Stimulated activated CD8-positive, alpha-beta memory T cell treated with anti-CD3 and anti-CD28 coated beads, Interleukin-2, amount 100 ng/mL, for 48 hours (primary cell): Measurements from ENCODE around the gene E2F7.

Experiments used
- DNase-seq, 2 donors: peaks; one replicate each; pipeline ENCODE4 v3.0.0-alpha.2; 2020; ENCODE audit warnings: low read depth in 2 of 2

The E2F7 gene

DNA sequence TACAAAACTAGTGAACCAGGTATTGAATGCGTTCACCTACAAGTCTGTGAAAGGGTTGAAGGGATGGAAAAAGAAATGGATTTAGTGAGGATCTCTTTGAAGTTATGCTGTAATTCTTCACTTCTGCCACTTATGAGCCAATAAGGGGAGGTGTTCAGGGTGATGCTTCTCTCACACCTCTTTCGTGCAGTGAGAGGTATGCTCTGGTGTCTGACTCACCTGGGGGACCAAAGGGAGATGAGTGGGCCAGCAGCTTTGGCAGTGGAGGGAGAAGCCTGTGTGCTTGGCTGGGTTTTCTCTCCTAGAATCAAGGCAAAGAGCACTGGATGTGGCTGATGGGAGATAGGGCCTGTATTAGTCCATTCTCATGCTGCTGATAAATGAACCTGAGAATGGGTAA lies 45.4 kb downstream of the E2F7 start:
- DNase-seq: no peak

DNA sequence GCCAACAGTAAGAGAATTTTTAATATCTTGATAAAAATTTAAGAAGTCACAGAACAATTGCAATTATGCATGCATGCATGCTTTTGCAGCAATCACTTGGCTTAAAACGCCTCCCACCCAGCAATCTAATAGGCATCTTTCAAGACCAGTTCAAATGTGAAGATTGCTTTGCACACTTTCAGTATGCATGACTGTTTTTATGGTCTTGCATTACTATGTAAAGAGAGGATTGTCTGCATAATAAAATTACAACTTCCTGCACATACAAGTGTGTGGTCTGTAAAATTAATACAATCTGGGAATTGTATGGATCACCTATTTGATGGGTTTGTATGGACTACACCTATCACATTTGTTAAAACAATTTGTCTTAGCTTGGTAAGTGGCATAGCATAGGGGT lies 48.8 kb downstream of the E2F7 start:
- no peak for DNase-seq

DNA sequence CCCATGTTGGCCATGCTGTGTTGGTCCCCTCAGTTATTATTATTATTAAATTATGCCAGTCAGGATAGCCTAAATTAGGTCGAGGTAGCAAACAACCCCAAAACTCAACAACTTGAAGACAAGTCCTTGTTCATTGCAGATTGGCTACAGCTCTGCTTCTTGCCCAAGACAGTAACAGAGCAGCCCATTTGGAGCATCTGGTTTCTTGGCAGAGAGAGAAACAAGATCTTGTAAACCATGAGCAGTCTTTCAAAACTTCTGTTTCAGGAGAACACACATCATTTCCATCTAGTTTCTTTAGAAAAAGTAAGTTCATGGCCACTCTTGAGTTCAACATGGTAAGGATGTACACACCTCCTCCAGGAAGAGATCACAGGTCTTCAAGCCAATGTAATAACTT lies 52.3 kb downstream of the E2F7 start:
- DNase-seq: no peak

DNA sequence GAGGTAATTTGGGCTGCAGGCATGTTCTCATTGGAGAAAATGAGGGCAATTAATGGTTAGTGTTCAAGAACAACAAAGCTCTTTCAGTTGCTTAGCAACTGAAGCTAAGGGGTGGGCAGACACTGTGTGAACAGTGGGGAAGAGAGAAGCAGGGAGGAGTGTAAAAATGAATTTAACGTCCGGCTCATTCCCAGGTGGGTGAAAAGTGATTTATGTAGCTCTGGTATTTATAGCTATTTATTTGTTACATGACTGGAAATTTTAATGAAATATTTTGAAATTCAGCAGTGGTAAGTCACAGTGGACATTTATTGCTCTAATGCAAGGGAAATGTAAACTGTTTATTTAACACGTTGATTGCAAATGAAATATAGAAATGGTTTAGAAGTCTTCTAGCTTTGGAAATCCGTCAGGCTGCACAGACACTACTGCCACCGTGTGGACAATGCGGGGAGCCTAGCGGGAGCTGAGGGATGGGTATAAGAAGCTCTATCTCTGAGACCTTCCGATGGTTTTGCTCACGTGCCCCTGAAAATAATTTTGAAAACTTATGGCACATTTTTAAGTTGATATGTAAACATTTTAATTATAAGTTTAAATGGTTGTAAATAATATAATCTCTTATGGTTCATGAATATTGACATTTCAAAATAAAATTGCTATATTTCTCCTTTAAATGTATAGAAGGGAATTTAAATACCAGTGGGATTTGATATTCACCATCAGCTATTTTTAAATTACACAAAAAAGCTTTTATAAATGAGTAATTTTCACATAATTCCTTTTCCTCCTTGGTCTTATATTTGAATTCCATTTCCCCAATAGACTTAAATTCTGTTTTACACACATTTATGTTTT lies 54.4 kb downstream of the E2F7 start:
- peak; percentile 49 to 55 for DNase-seq

DNA sequence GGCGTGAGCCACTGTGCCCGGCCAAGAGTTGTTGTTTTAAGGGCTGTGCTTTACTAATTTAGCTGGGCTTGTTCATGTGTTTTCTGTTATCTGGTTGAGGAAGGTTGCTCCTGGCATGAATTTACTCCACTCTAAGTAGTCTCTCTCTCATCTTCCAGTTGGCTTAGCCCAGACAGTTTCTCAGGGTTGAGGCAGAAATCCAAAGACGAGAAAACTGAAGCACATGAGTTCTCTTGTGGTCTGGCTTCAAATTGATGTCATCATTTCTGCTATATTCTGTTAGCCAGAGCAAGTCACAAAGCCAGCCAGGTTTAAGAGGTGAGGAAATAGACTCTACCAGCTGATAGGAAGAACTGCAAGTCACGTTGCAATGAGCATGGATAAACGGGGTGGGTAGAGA lies 57.9 kb downstream of the E2F7 start:
- no peak for DNase-seq

DNA sequence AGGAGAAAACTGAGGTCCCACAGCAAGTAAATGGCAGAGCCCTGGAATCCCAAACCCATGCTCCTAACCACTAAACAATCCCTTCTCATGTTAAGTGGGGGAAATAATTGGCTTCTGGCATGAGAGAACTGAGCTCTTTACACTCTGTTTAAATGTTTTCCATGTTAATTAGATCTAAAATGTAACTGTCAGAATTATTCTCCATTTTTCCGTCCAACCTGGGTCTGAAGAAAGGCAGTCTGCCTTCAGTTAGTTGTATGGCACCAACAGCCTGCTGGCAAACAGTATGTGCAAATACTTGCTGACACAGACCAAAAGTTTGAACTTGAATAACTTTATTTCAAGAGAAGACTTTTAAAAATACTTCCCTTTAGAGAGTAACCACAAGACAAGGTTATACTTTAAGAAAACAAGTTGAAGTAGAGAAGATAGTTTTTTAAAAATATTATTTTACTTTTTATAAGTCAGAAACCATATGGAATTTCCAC lies 59.7 kb downstream of the E2F7 start:
- no peak for DNase-seq

DNA sequence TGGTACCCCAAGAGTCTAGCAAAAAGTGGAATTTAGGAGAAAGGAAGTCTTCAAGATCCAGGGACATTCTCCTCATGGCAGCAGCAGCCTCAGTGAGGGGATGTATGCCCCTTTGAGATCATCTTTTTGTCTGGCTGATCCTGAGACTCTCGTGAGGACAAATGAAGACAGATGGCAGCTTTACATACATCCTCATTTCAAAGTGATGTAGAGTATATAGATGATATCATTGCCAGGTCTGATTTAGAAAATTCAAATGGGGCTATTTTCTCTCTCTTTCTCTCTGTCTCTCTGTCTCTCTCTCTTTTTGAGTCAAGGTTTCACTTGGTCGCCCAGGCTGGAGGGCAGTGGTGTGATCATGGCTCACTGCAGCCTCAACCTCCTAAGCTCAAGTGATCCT lies 61.5 kb downstream of the E2F7 start:
- DNase-seq: no peak

DNA sequence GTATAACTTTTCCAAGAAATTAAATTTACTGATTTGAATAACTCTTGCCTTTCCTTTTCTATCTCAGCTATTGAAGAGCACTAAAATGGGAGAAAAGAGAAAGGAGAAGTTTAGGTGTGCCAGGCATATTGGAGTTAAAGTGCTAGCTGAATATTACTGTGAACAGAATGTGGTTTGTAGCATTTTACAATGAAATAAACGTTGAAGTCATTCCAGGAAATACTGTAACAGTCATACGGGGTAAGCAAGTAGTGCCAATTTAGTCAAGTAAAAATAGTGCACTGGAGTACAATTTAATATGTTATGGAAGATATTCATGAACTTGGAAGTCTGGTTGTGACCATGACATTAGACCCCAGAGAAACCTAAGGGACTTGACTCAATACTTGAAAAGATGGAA lies 62.1 kb downstream of the E2F7 start:
- no peak for DNase-seq

DNA sequence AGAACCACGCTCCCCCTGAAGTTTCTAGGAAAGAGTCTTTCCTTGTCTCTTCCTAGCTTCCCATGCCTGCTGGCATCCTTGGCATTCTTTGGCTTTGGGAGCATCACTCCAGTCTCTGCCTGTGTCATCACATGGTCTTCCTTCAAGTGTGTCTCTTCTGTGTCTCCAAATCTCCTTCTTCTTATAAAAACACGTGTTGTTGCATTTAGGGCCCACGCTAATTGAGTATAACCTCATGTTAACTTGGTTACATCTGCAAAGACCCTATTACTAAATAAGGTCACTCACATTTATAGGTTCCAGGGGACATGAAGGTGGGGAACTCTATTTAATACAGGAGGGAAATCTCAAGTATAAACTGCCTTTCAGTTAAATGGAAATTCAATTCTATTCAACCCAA lies 63.0 kb downstream of the E2F7 start:
- DNase-seq: no peak

DNA sequence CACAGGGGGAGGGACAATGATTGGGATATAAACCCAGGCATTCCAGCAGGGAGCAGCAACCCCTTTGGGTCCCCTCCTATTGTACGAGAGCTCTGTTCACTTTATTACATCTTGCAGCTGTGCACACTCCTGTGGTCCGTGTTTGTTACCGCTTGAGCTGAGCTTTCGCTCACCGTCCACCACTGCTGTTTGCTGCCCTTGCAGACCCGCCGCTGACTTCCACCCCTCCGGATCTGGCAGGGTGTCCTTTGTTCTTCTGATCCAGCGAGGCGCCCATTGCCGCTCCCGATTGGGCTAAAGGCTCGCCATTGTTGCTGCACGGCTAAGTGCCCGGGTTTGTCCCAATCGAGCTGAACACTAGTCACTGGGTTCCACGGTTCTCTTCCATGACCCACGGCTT lies 64.1 kb downstream of the E2F7 start:
- DNase-seq: no peak

DNA sequence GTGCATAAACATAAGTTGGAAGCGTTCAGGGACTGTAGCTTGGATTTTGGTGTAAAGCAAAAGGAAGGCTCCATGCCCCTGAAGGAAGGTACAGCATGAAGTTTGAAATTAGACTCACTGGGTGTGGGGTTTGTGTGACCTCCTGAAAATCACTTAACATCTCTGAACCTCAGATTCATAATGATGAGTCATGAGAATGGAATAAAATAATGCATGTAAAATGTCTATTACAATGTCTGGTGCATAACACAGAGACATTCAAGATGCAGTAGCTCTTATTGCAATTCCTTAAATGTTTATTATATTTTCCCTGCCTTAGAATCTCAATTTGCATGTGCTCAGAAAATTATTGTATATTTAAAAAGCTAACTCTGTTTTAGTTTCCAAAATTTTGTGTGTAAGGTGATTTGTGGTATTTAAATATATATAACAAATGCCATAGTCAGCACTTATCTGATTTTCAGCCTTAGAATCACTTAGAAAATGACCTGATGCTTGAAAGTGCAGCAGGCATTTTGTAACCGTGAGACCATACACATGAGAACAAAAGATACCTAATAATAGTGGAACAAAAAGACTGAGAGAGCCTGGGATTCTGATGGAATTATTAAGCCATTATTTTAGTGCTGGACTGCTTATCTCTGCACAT lies 66.3 kb downstream of the E2F7 start:
- no peak for DNase-seq

DNA sequence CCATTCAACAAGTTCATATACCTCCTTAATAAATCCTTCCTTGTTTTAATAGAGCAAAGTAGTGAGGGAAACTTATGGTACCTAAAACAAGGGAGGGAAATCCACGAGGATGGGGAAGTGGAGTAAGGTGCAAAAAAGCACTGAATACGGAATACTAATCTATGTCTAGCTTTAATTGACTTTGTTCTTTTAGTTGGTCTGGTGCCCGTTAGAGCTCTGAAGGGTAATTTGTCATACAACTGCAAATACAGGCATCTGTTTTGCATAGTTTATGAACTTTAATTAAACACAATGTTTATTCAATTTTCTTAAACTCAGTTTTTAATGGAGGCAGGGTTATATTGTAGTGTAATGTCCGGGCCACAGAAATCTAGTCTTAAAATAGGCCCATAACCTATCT lies 67.0 kb downstream of the E2F7 start:
- DNase-seq: no peak

DNA sequence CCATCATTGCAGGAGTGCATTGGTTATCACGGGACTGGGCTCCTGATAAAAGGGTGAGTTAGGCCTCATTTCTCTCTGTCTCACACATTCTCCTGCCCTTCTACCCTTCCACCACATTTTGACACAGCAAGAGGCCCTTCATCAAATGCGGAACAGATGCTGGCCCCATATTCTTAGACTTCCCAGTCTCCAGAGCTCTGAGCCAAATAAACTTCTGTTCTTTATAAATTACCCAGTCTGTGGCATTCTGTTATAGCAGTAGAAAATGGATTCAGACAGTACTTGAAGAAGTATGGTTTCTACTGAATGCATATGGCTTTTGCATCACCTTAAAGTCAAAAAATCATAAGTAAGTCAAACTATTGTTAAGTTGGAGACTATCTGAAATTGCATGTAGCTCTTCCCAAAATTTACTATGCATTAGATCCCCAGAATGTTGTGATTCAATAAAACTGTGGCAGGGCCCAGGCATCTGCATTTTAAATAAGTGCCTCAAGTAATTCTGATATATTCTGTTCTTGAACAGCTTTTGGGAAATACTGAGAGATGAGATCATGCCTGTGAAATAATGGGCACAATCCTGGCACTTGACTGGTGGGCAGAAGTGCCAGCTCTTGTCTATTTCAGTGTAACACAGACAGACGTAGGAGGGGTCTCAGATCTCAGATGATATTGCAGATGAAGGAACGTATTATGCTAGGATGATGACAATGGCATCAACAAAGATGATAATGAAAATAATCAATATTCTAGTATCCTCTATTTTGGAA lies 68.2 kb downstream of the E2F7 start:
- no peak for DNase-seq

DNA sequence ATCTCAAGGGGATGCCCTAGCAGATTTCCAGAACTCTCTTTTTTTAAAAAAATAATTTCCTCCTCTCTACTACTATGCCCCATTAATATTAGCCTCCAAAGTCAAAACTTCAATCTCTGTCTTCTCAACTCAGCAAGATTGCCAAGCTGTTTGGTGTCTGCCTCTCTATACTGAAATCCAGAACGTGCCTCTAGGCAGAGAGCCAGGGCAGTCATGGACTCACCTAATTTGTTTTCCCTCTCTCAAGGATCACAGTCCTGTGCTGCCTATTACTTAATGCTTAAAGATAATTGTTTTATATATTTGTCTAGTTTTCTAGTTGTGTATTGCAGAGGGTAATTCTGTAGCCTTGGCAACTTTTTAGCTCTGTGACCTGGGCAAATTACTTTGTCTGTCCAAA lies 74.7 kb downstream of the E2F7 start:
- DNase-seq: no peak

DNA sequence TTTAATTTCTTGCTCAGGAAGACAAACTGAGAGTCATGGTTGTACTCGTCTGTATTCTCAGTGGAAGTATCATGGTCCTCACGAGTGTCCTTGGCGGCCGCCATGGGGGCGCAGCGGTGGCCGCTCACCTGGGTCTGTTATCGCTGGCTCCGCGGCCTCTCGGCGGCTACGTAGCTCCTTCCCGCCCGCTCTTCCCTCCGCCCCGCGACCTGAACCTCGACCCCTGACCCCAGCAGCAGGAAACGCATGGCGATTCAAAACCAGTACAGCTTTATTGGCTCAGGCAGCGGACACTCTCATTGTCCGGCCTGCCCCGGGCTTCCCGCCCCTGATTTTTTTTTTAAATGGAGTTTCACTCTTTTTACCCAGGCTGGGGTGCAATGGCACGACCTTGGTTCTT lies 80.8 kb downstream of the E2F7 start:
- DNase-seq: no peak

DNA sequence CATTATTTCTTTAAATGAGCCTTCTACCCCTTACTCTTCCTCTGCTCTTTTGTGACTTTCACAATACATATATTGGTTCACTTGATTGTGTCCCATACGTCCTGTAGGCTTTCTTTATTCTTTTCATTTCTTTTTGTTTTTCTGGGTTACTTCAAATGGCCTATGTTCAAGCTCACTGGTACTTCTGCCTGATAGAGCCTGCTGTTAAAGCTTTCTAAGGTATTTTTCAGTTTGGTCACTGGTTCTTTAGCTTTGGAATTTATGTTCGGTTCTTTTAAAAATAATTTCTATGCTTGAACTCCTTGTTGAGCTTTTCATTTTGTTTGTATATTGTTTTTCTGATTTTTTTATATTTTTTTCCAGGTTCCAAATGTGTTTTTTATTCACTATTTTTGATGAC lies 81.9 kb downstream of the E2F7 start:
- no peak for DNase-seq

DNA sequence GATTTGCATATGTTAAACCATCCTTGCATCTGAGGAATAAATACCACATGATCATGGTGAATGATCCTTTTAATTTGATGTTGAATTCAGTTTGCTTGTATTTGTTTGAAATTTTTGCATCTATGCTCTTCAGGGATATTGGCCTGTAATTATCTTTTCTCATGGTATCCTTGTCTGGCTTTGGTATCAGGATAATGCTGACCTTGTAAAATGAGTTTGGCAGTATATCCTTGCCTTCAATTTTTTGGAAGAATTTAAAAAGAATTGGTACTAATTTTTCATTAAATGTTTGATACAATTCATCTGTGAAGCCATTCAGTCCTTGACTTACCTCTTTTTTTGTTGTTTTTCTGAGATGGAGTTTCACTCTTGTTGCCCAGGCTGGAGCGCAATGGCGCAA lies 85.2 kb downstream of the E2F7 start:
- DNase-seq: no peak

DNA sequence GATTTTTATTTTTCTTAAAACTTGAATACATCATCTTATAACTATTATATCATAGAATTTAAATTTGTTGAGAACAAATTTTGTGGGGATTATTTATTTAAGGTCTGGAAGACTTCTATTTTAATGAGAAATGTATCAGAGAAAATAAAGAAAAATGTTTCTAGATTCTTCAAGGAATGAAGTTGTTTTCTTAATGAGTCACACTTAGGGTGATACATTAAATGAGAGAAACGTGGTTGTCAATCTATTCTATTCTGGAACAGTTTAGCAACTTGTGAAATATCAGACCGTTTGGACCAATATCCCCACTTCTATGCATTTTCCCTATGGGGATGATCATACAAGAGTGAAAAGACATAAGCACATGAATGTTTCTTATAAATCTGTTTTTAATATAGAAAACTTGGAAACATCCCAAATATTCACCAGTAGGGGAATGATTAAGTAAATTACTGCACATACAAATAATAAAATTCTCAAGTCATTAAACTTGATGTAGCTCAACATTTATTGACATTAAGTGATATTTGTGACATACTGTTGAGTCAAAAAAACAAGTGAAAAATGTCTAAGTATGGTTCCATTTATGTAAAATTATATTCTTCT lies 88.5 kb downstream of the E2F7 start:
- DNase-seq: no peak
